Measurements from ENCODE around the gene GNPTAB.

DNA sequence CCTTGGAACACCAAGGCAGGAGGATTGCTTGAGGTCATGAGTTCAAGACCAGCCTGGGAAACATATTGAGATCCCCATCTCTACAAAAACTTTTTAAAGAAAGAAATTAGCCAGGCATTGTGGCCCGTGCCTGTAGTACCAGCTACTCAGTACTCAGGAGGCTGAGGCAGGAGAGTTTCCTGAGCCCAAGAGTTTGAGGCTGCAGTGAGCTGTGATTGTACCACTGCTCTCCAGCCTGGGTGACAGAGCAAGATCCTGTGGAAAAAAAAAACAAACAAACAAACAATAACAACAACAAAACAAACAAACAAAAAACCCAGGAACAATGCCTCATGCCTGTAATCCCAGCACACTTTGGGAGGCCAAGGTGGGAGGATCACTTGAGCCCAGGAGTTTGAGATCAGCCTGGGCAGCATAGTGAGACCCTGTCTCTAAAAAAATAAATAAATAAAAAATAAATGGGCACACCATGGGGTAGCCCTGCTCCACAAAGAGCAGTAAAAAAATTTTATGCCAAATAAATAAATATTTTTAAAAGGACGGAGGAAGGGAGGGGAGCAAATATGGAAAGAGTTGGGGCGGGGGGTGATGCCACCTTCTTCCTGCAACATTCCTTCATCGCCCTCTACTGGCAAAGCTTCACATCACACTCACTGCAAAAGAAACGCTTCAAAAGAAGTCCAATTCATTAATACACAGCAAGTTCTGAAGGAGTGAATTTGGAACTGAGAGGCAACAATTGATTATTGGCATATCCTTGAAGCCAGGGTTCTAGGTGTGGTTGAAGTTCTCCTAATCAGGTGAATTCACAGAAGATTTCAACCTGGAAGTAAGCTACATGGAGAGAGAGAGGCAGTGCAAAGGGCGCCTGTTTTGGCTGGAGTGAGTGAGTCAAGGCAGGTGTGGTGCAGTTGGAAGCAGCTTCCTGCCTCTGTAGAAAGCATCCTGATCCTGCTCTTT, 8.8 kb upstream of the GNPTAB start:
- TF ChIP-seq YY1 (IDR thresholded peaks at IDR 0.05; ENCODE audit: insufficient read depth, insufficient read length) (no peak), SUZ12 (IDR thresholded peaks at IDR 0.05; ENCODE audit: extremely low read depth, insufficient read depth, insufficient read length) (no peak)

Data from NT2/D1 (cell line).